Stimulated activated CD4-positive, alpha-beta T cell treated with anti-CD3 and anti-CD28 coated beads, Interleukin-15, amount 100 ng/mL, for 24 hours (primary cell): ENCODE data around the gene CLK4.
A peak's percentile ranks its signal among the peaks of the same experiment; 100 is the strongest.

Experiments
- DNase-seq: peaks from one replicate; pipeline ENCODE4 v3.0.0-alpha.2; 2020

Gene CLK4

GRCh38 chr5:178626484-178627258 lies at the start of gene CLK4:
Gene CLK4 (minus strand): TSS chr5:178627050. CDS start chr5:178623416, 3,634 bp downstream.
- peak; percentile 97 for DNase-seq

DNA sequence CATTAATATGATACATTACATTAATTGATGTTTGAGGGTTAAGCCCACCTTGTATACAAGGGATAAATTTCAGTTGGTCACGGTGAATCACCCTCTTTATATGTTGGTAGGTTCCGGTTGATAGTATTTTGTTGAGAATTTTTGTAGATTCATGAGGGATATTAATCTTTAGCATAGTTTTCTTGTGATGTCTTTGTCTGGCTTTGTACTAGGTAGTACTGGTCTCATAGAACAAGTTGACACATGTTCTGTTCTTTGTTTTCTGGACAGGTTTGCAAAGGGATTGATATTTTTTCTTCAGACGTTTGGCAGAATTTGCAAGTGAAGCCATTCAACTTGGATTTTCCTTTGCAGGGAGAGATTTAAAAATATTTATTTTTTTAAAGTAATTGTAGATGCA lies 49.1 kb upstream of the CLK4 start:
- DNase-seq: no peak

GRCh38 chr5:178674334-178674733 lies 47.5 kb upstream of the CLK4 start:
- no peak for DNase-seq

- no peak for DNase-seq
Observed at GRCh38 chr5:178673801-178674295, 47.0 kb upstream of the CLK4 start.

- peak; percentile 27 for DNase-seq
Observed at GRCh38 chr5:178672630-178673029, 45.8 kb upstream of the CLK4 start.

- DNase-seq: no peak
Observed at GRCh38 chr5:178671602-178672144, 44.8 kb upstream of the CLK4 start.

DNA sequence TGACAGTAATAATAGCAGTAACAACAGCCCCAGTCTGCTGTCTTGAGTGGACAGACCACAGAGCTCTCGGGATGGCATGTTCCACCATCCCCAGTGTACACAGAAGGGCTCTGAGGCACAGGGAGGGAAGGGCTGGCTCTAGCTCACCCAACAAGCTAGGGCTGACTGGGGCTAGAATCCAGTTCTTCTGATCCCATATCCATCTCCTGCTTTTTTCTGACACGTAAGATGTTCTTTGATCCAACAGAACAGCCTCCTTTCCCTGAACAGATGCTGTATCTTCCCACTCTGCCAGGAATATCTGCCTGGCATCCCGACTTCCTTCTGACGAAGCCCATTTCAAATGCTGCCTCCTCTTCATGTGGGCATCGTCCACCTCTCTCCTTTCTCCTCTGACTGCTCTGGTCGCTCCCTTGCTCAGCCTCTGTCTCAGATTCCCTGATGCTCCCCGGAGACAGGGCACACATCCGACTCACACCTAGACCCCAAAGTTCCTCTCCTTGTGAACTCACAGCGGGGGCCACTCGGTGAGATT lies 43.6 kb upstream of the CLK4 start:
- no peak for DNase-seq

- DNase-seq: no peak
Observed at GRCh38 chr5:178668579-178668978, 41.7 kb upstream of the CLK4 start.

DNA sequence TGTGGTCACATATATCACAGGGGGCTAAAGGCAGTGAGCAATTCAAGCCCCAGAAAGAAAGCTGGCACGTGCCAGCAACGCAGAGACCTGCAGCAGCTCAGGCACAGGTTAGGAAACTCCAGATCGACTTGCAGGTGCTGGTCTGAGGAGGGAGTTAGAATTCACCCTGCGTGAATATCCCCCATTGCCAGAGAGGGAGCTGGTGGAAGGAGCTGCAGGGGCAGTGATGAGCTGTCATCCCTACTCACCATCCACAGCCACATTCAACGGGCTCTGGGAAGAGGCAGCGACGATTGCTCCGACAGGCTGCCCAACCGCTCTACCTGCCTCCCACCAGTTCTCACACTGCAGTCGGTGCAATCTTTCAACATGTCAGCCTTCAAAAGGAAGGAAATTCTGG lies 40.8 kb upstream of the CLK4 start:
- DNase-seq: no peak

DNA sequence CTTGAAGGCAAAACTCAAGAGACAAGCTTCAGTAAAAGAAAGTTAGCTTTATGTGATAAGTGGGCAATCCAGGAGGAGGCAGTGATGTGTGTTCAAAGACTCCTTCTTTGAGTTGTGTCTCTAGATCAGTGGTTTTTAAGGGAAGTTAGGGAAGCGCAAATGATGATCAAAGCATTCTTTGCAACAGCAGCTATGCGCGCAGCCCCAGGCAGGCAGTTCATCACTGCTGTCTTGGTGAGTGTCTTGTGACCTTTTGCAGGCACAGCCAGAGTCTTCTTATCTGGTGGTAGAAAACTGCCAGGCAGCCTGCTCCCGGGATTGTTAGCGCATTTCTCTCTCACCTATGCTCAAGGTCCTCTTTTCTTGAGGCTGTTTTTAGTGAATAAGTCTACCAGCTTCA lies 40.3 kb upstream of the CLK4 start:
- DNase-seq: no peak

GRCh38 chr5:178664141-178664540 lies 37.3 kb upstream of the CLK4 start:
- no peak for DNase-seq

GRCh38 chr5:178662541-178662860 lies 35.7 kb upstream of the CLK4 start:
- DNase-seq: no peak

- no peak for DNase-seq
Observed at GRCh38 chr5:178661836-178662540, 35.1 kb upstream of the CLK4 start.

- no peak for DNase-seq
Observed at GRCh38 chr5:178651046-178651810, 24.4 kb upstream of the CLK4 start.

DNA sequence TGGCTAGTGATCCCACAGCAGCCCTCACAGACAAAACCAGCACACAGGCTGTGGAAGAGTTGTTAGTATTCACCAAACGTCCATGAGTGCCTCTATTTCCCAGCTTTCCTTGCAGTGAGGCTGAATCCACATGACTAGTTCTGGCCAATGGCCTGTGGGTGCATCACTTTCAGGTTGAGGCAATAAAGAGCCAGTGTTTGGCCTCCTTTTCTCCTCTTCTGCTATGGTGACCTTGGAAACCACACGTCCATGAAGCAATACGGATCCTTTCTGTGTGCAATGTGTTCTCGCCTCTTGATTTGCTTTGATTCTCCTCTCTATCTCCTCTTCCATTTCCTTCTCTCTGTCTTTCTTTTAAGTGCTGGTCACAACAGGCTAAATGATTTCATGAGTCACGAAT lies 23.4 kb upstream of the CLK4 start:
- no peak for DNase-seq

GRCh38 chr5:178649580-178649979 lies 22.7 kb upstream of the CLK4 start:
- DNase-seq: no peak

DNA sequence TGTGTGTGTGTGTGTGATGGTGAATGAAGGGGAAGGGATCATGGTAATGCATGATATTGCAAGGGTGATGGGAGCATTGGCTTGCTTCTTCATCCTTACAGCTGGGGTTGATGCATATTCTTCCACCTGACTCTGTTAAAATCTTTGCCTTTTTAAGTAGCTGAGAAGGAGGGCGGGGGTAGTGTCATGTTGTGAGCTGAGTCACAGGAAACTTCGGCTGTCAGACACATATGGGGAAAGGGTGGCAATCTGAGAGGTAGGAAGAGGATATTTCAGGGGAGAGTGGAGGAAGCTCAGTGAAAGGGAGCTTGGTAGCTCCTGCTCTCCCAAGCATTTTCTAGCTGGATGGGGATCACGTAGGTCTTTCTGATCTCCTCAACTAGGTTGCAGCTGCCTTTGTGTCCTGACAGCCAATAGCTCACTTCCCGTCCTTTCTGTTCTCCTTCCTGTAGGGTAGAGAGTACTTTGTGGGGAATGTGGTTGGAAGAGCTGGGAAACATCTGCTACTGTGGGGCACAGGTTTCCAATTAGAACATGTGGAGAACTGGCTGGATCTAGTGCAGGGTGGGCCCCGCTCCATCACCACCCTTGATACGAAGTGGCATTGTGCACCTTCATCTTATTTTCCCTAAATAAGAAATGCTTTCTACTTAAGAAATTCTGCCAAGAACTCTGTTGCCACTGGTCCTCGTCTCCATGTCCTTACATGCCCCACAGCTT lies 18.1 kb upstream of the CLK4 start:
- DNase-seq: no peak

GRCh38 chr5:178642351-178642909 lies 15.6 kb upstream of the CLK4 start:
- DNase-seq: no peak

- no peak for DNase-seq
Observed at GRCh38 chr5:178641711-178642110, 14.9 kb upstream of the CLK4 start.

- DNase-seq: no peak
Observed at GRCh38 chr5:178640331-178641045, 13.6 kb upstream of the CLK4 start.

GRCh38 chr5:178637356-178638074 lies 10.7 kb upstream of the CLK4 start:
- no peak for DNase-seq
